ENCODE measurements around the gene PSMA7. TPM values are rescaled to one million over a fixed set of nuclear protein-coding genes. Genes with fewer than 3 reads are reported as not detected.
A peak's percentile ranks its signal among the peaks of the same experiment; 100 is the strongest.

Gene PSMA7
- total RNA-seq, 1 donor from 2014 or later: 318 TPM

GRCh38 chr20:62174870-62175624, 31.9 kb upstream of the PSMA7 start:
- H3K9me3 Mint-ChIP-seq: no peaks in the 10 kb centered on the region
- no peaks in the 10 kb centered on the region for H3K27me3 Mint-ChIP-seq (ENCODE audit: low read depth)
- H3K4me1 Mint-ChIP-seq: no peaks in the 10 kb centered on the region
- no peak for DNase-seq (ENCODE audit: low read depth, low spot score)
- no peak for TF ChIP-seq CTCF (conservative IDR thresholded peaks at IDR 0.05)
- no peak overlapping the region for H3K27ac Mint-ChIP-seq (ENCODE audit: unreplicated experiment)
- H3K4me3 Mint-ChIP-seq: no peak overlapping the region
- peaks cover 9% of the 10 kb centered on the region for H3K36me3 Mint-ChIP-seq (ENCODE audit: low read depth)

GRCh38 chr20:62174021-62174804, 31.0 kb upstream of the PSMA7 start:
- H3K27ac Mint-ChIP-seq (ENCODE audit: unreplicated experiment): no peak overlapping the region
- no peak overlapping the region for H3K4me3 Mint-ChIP-seq
- no peaks in the 10 kb centered on the region for H3K9me3 Mint-ChIP-seq
- H3K36me3 Mint-ChIP-seq (ENCODE audit: low read depth): peaks cover 9% of the 10 kb centered on the region
- H3K4me1 Mint-ChIP-seq: no peaks in the 10 kb centered on the region
- DNase-seq (ENCODE audit: low read depth, low spot score): no peak
- H3K27me3 Mint-ChIP-seq (ENCODE audit: low read depth): no peaks in the 10 kb centered on the region
- no peak for TF ChIP-seq CTCF (conservative IDR thresholded peaks at IDR 0.05)

GRCh38 chr20:62172666-62173065, 29.5 kb upstream of the PSMA7 start:
- no peak for DNase-seq (ENCODE audit: low read depth, low spot score)
- Mint-ChIP-seq H3K27me3 (ENCODE audit: low read depth) (no peaks in the 10 kb centered on the region), H3K4me3 (no peak overlapping the region), H3K27ac (ENCODE audit: unreplicated experiment) (no peak overlapping the region), H3K9me3 (no peaks in the 10 kb centered on the region), H3K4me1 (no peaks in the 10 kb centered on the region), H3K36me3 (ENCODE audit: low read depth) (peaks cover 6% of the 10 kb centered on the region)
- no peak for TF ChIP-seq CTCF (conservative IDR thresholded peaks at IDR 0.05)

- Mint-ChIP-seq H3K9me3 (no peaks in the 10 kb centered on the region), H3K36me3 (ENCODE audit: low read depth) (peaks cover 8% of the 10 kb centered on the region), H3K4me3 (no peak overlapping the region), H3K27ac (ENCODE audit: unreplicated experiment) (peak overlapping the region; percentile 53), H3K27me3 (ENCODE audit: low read depth) (no peaks in the 10 kb centered on the region), H3K4me1 (no peaks in the 10 kb centered on the region)
- DNase-seq (ENCODE audit: low read depth, low spot score): no peak
- TF ChIP-seq CTCF (conservative IDR thresholded peaks at IDR 0.05): no peak
Measured at GRCh38 chr20:62171245-62171644, 28.1 kb upstream of the PSMA7 start.

- Mint-ChIP-seq H3K9me3 (no peaks in the 10 kb centered on the region), H3K4me1 (no peaks in the 10 kb centered on the region), H3K27ac (ENCODE audit: unreplicated experiment) (no peak overlapping the region), H3K27me3 (ENCODE audit: low read depth) (no peaks in the 10 kb centered on the region), H3K36me3 (ENCODE audit: low read depth) (peaks cover 8% of the 10 kb centered on the region), H3K4me3 (no peak overlapping the region)
- no peak for DNase-seq (ENCODE audit: low read depth, low spot score)
- TF ChIP-seq CTCF (conservative IDR thresholded peaks at IDR 0.05): no peak
Measured at GRCh38 chr20:62170536-62170935, 27.3 kb upstream of the PSMA7 start.
